Retina (tissue), 1 donor: ENCODE data around the gene RND2.

Experiments used
- DNase-seq: peaks from one replicate; pipeline ENCODE4 v3.0.0-alpha.2; 2016

Gene RND2

GRCh38 chr17:43079641-43080302 is 54.7 kb downstream of the RND2 start:
- DNase-seq, result no peak
